NCI-H82 (cell line): ENCODE data around the gene POFUT1.

ENCODE experiments used
- DNase-seq: peaks from one replicate; lab custom pipeline; 2025; lab: John Stamatoyannopoulos, UW

POFUT1 gene

GRCh38 chr20:32208499-32209154 lies 947 bp downstream of the POFUT1 start:
- peak; percentile 25 for DNase-seq

- DNase-seq = no peak
Observed at GRCh38 chr20:32209850-32210605, 2.3 kb downstream of the POFUT1 start.

GRCh38 chr20:32213870-32214269 lies 6.2 kb downstream of the POFUT1 start:
- DNase-seq = no peak

GRCh38 chr20:32215147-32215546 lies 7.5 kb downstream of the POFUT1 start:
- no peak for DNase-seq

- DNase-seq = no peak
Observed at GRCh38 chr20:32215729-32216128, 8.0 kb downstream of the POFUT1 start.

GRCh38 chr20:32216179-32217142 lies 8.8 kb downstream of the POFUT1 start:
- no peak for DNase-seq

GRCh38 chr20:32218156-32218900 lies 10.6 kb downstream of the POFUT1 start:
- peak; percentile 35 for DNase-seq

GRCh38 chr20:32224463-32224862 lies 16.8 kb downstream of the POFUT1 start:
- no peak for DNase-seq

- DNase-seq = no peak
Observed at GRCh38 chr20:32226391-32226790, 18.7 kb downstream of the POFUT1 start.

- no peak for DNase-seq
Observed at GRCh38 chr20:32227306-32227705, 19.6 kb downstream of the POFUT1 start.

- DNase-seq = no peak
Observed at GRCh38 chr20:32227744-32228688, 20.3 kb downstream of the POFUT1 start.

GRCh38 chr20:32229251-32229747 lies 21.6 kb downstream of the POFUT1 start:
- DNase-seq = no peak

- DNase-seq = no peak
Observed at GRCh38 chr20:32230707-32231106, 23.0 kb downstream of the POFUT1 start.

GRCh38 chr20:32231245-32231644 lies 23.6 kb downstream of the POFUT1 start:
- DNase-seq = no peak

GRCh38 chr20:32231847-32232246 lies 24.2 kb downstream of the POFUT1 start:
- DNase-seq = no peak

GRCh38 chr20:32232326-32232886 lies 24.7 kb downstream of the POFUT1 start:
- no peak for DNase-seq

GRCh38 chr20:32233286-32233685 lies 25.6 kb downstream of the POFUT1 start:
- DNase-seq = no peak

GRCh38 chr20:32234135-32234808 lies 26.6 kb downstream of the POFUT1 start:
- no peak for DNase-seq

GRCh38 chr20:32235331-32236047 lies 27.8 kb downstream of the POFUT1 start:
- no peak for DNase-seq
